ENCODE measurements around the gene TNFAIP8. TPM values are rescaled to one million over a fixed set of nuclear protein-coding genes. Genes with fewer than 3 reads are reported as not detected.

TNFAIP8 gene
- total and polyA plus RNA-seq, 9 donors, result 1.4 to 14.6 (median 5.0) TPM

GRCh38 chr5:119336845-119337580 is 18.8 kb upstream of the TNFAIP8 start:
- TF ChIP-seq EP300 (IDR thresholded peaks at IDR 0.05) (no peak), POLR2A (IDR thresholded peaks at IDR 0.05) (no peak), CTCF (IDR thresholded peaks at IDR 0.05) (no peak)
- Histone ChIP-seq H3K4me1 (ENCODE audit: insufficient read depth) (peaks cover 3% of the 10 kb centered on the region), H3K27ac (no peak overlapping the region), H3K36me3 (no peaks in the 10 kb centered on the region), H3K4me3 (no peak overlapping the region), H3K9me3 (no peaks in the 10 kb centered on the region), H3K27me3 (no peaks in the 10 kb centered on the region)
- WGBS, 3 donors, result 70 to 72% (median 71%) methylated on average over 3 of the region's 3 CpGs
- intact Hi-C loops (cut with DNase I), result loop anchor here in 1 of 4 donors (5.0 kb wide), 1 partner anchor 75 kb away; no protein-coding TSS in a partner anchor
- DNase-seq, result no peak

GRCh38 chr5:119338326-119338946 is 17.4 kb upstream of the TNFAIP8 start:
- DNase-seq, result no peak
- H3K4me1 ChIP-seq (ENCODE audit: insufficient read depth), result peaks cover 3% of the 10 kb centered on the region
- H3K27ac ChIP-seq, result no peak overlapping the region
- intact Hi-C loops (cut with DNase I), result loop anchor here in 1 of 4 donors (5.0 kb wide), 1 partner anchor 74 kb away; no protein-coding TSS in a partner anchor
- no peaks in the 10 kb centered on the region for H3K27me3 ChIP-seq
- no peaks in the 10 kb centered on the region for H3K9me3 ChIP-seq
- no peak overlapping the region for H3K4me3 ChIP-seq
- 74 to 94% (median 92%) methylated on average over 4 of the region's 4 CpGs for WGBS, 3 donors
- no peaks in the 10 kb centered on the region for H3K36me3 ChIP-seq
- TF ChIP-seq EP300 (IDR thresholded peaks at IDR 0.05) (no peak), CTCF (IDR thresholded peaks at IDR 0.05) (no peak), POLR2A (IDR thresholded peaks at IDR 0.05) (no peak)

DNA sequence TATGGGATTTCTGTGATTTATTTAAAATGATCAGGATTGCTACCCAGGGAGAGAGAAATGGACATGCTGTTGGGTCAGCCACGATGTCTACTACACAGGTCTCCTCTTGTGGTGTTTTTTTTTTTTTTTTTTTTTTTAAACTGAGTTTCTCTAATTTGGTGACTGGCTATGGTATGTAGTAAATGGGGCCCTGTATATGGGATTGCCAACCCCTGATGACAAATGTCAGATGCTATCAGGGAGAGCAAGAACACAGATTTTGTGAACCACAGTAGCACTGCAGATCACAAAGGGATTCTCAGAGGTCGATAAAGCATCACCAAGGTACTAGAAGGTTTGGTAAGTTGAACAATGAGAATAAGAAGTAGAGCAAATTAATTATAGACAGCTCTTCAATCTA is 16.5 kb upstream of the TNFAIP8 start:
- intact Hi-C loops (cut with DNase I), result loop anchor here in 1 of 4 donors (5.0 kb wide), 1 partner anchor 73 kb away; no protein-coding TSS in a partner anchor
- WGBS, 3 donors, result 92 to 98% (median 94%) methylated on average over 2 of the region's 2 CpGs
- Histone ChIP-seq H3K4me1 (ENCODE audit: insufficient read depth) (peaks cover 3% of the 10 kb centered on the region), H3K27me3 (no peaks in the 10 kb centered on the region), H3K36me3 (no peaks in the 10 kb centered on the region), H3K4me3 (no peak overlapping the region), H3K27ac (no peak overlapping the region), H3K9me3 (no peaks in the 10 kb centered on the region)
- TF ChIP-seq EP300 (IDR thresholded peaks at IDR 0.05) (no peak), CTCF (IDR thresholded peaks at IDR 0.05) (no peak), POLR2A (IDR thresholded peaks at IDR 0.05) (no peak)
- no peak for DNase-seq

DNA sequence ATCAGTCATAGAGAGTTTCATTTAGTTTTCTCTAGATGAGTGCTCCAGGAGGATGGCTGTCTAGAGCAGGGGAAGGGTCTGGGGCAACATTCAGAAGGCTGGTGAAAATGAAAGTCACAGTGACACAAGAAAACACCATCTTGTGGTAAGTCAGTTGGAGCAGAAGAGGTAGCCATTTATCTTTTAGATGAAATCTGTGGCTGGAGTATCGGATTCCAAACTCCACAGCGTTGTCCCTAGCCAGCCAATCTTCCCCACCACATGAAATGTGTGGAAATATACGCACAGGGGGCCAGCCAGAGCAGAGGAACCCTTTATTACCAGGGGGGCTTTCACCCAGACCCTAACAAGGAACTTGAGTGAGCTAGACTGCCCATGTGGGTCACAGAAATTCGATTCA is 15.9 kb upstream of the TNFAIP8 start:
- WGBS, 3 donors, result 87 to 95% (median 93%) methylated on average over 4 of the region's 4 CpGs
- peaks cover 3% of the 10 kb centered on the region for H3K4me1 ChIP-seq (ENCODE audit: insufficient read depth)
- TF ChIP-seq EP300 (IDR thresholded peaks at IDR 0.05), result no peak
- no peak for TF ChIP-seq POLR2A (IDR thresholded peaks at IDR 0.05)

More for the DNA sequence above, 15.9 kb upstream of the TNFAIP8 start:
- intact Hi-C loops (cut with DNase I), result loop anchor here in 1 of 4 donors (5.0 kb wide), 1 partner anchor 72 kb away; no protein-coding TSS in a partner anchor
- no peak overlapping the region for H3K4me3 ChIP-seq
- H3K27me3 ChIP-seq, result no peaks in the 10 kb centered on the region
- no peak for DNase-seq
- no peak overlapping the region for H3K27ac ChIP-seq
- no peaks in the 10 kb centered on the region for H3K9me3 ChIP-seq
- H3K36me3 ChIP-seq, result no peaks in the 10 kb centered on the region

All from ovary (tissue), 9 donors.